Head of caudate nucleus (tissue), 42 donors: ENCODE measurements around the gene CD300LB.
A peak's percentile ranks its signal among the peaks of the same experiment; 100 is the strongest.
"Not testable (repeated sequence)": the region's sequence is repeated elsewhere in the genome, so short reads cannot be mapped to it uniquely, and the experiment has no call there.

Experiments used
- DNase-seq, 42 donors: peaks; one replicate each; pipeline versions ENCODE4 v3.0.0 to v3.0.0-alpha.2; 2020 to 2021; ENCODE audit warnings: mixed read lengths in 7 of 42
- intact Hi-C: fragments of 100-400 bp; cut with DNase I; formaldehyde crosslinking; loops from one replicate; pipeline ENCODE4 v1.15.0; 2022

CD300LB gene

GRCh38 chr17:74531231-74531761 lies at the start of gene CD300LB:
Gene CD300LB, minus strand, starts transcription at chr17:74531475. Its CDS starts 125 bp downstream, at chr17:74531350.
- DNase-seq, result peak in 10 of 42 donors; percentile 2 to 39 (median 11)
- intact Hi-C loops, result no loop called here

GRCh38 chr17:74579900-74580299 lies 48.6 kb upstream of the CD300LB start:
- intact Hi-C loops, result no loop called here
- no peak for DNase-seq

- intact Hi-C loops, result no loop called here
These were observed 47.7 kb upstream of the CD300LB start for GRCh38 chr17:74578979-74579378.

GRCh38 chr17:74574489-74575142 lies 43.3 kb upstream of the CD300LB start:
- no peak for DNase-seq
- intact Hi-C loops, result no loop called here

More at GRCh38 chr17:74578979-74579378, 47.7 kb upstream of the CD300LB start:
- DNase-seq, result no peak

GRCh38 chr17:74573635-74574034 lies 42.4 kb upstream of the CD300LB start:
- intact Hi-C loops, DNase-seq: not testable (repeated sequence)

- intact Hi-C loops, result no loop called here
- no peak for DNase-seq
These were observed 41.9 kb upstream of the CD300LB start for GRCh38 chr17:74573169-74573568.

- intact Hi-C loops, result no loop called here
- no peak for DNase-seq
These were observed 40.5 kb upstream of the CD300LB start for GRCh38 chr17:74571621-74572270.

GRCh38 chr17:74569020-74570003 lies 38.0 kb upstream of the CD300LB start:
- peak in 14 of 42 donors; percentile 6 to 45 (median 18) for DNase-seq
- intact Hi-C loops, result no loop called here

- DNase-seq, result no peak
- intact Hi-C loops, result no loop called here
These were observed 37.0 kb upstream of the CD300LB start for GRCh38 chr17:74568106-74568873.

- intact Hi-C loops, result no loop called here
- DNase-seq, result peak in 18 of 42 donors; percentile 5 to 51 (median 28)
These were observed 36.1 kb upstream of the CD300LB start, which contains the start of gene CD300H for GRCh38 chr17:74567397-74567796. Gene CD300H, minus strand, starts transcription at chr17:74567509.

- DNase-seq, result peak in 34 of 42 donors; percentile 17 to 69 (median 42)
- intact Hi-C loops, result no loop called here
These were observed 35.0 kb upstream of the CD300LB start for GRCh38 chr17:74566132-74566753.

GRCh38 chr17:74565126-74565525 lies 33.9 kb upstream of the CD300LB start:
- intact Hi-C loops, result no loop called here
- DNase-seq, result no peak

- no peak for DNase-seq
These were observed 32.1 kb upstream of the CD300LB start for GRCh38 chr17:74563358-74563757.

GRCh38 chr17:74561586-74561985 lies 30.3 kb upstream of the CD300LB start:
- DNase-seq, result no peak
- intact Hi-C loops, result no loop called here

More at GRCh38 chr17:74563358-74563757, 32.1 kb upstream of the CD300LB start:
- intact Hi-C loops, result no loop called here

GRCh38 chr17:74558882-74559519 lies 27.7 kb upstream of the CD300LB start:
- intact Hi-C loops, result no loop called here
- DNase-seq, result no peak

- DNase-seq, intact Hi-C loops: not testable (repeated sequence)
These were observed 27.1 kb upstream of the CD300LB start for GRCh38 chr17:74558402-74558801.

GRCh38 chr17:74555427-74555940 lies 24.2 kb upstream of the CD300LB start:
- no peak for DNase-seq
- intact Hi-C loops, result no loop called here
